ENCODE measurements around the gene CTNND1. TPM values are rescaled to one million over a fixed set of nuclear protein-coding genes. Genes with fewer than 3 reads are reported as not detected.
A peak's percentile ranks its signal among the peaks of the same experiment; 100 is the strongest.

CTNND1 gene
- total RNA-seq, 6 donors from 2014 or later: 136 to 232 (median 214) TPM

- Histone ChIP-seq H3K27me3 (no peaks in the 10 kb centered on the region), H3K36me3 (peaks cover 12 to 70% (median 65%) of the 10 kb centered on the region in 4 donors), H3K4me1 (peaks cover 30 to 54% (median 43%) of the 10 kb centered on the region in 4 donors), H3K9me3 (no peaks in the 10 kb centered on the region), H3K27ac (peak overlapping the region; percentile 42 to 67 (median 60)), H3K4me3 (no peak overlapping the region)
- peak in 1 of 4 donors; percentile 9 for TF ChIP-seq POLR2A (IDR thresholded peaks at IDR 0.05)
- peak in 1 of 2 donors; percentile 29 for TF ChIP-seq POLR2AphosphoS5 (IDR thresholded peaks at IDR 0.05)
- TF ChIP-seq EP300 (IDR thresholded peaks at IDR 0.05): peak in 1 of 4 donors; percentile 17
- TF ChIP-seq, protein P1, sequence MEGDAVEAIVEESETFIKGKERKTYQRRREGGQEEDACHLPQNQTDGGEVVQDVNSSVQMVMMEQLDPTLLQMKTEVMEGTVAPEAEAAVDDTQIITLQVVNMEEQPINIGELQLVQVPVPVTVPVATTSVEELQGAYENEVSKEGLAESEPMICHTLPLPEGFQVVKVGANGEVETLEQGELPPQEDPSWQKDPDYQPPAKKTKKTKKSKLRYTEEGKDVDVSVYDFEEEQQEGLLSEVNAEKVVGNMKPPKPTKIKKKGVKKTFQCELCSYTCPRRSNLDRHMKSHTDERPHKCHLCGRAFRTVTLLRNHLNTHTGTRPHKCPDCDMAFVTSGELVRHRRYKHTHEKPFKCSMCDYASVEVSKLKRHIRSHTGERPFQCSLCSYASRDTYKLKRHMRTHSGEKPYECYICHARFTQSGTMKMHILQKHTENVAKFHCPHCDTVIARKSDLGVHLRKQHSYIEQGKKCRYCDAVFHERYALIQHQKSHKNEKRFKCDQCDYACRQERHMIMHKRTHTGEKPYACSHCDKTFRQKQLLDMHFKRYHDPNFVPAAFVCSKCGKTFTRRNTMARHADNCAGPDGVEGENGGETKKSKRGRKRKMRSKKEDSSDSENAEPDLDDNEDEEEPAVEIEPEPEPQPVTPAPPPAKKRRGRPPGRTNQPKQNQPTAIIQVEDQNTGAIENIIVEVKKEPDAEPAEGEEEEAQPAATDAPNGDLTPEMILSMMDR (IDR thresholded peaks at IDR 0.05): peak; percentile 76 to 95 (median 92)
- DNase-seq (no peak), ATAC-seq (ENCODE audit: low FRiP score in 2 of 2) (peak; percentile 86 to 92)
- 47 to 56% methylated on average over 4 of the region's 4 CpGs for WGBS, 2 donors
These were observed 39.0 kb downstream of the CTNND1 start for GRCh38 chr11:57800444-57801182.

GRCh38 chr11:57801183-57801485 lies 39.5 kb downstream of the CTNND1 start:
- ATAC-seq (ENCODE audit: low FRiP score in 2 of 2): no peak
- no peaks in the 10 kb centered on the region for H3K9me3 ChIP-seq
- DNase-seq: no peak
- TF ChIP-seq EP300 (IDR thresholded peaks at IDR 0.05): no peak
- TF ChIP-seq, protein P1 (IDR thresholded peaks at IDR 0.05): no peak
- TF ChIP-seq POLR2AphosphoS5 (IDR thresholded peaks at IDR 0.05): no peak
- TF ChIP-seq POLR2A (IDR thresholded peaks at IDR 0.05): no peak
- H3K36me3 ChIP-seq: peaks cover 16 to 70% (median 64%) of the 10 kb centered on the region in 4 donors
- H3K27me3 ChIP-seq: no peaks in the 10 kb centered on the region
- H3K27ac ChIP-seq: peak overlapping the region in 3 of 4 donors; percentile 5 to 62 (median 58)
- peaks cover 30 to 54% (median 43%) of the 10 kb centered on the region in 4 donors for H3K4me1 ChIP-seq
- no peak overlapping the region for H3K4me3 ChIP-seq

- TF ChIP-seq POLR2A (IDR thresholded peaks at IDR 0.05) (no peak), POLR2AphosphoS5 (IDR thresholded peaks at IDR 0.05) (no peak), EP300 (IDR thresholded peaks at IDR 0.05) (no peak)
- TF ChIP-seq, protein P1 (IDR thresholded peaks at IDR 0.05): no peak
- no peak for ATAC-seq (ENCODE audit: low FRiP score in 2 of 2)
- Histone ChIP-seq H3K4me1 (peaks cover 30 to 54% (median 43%) of the 10 kb centered on the region in 4 donors), H3K4me3 (no peak overlapping the region), H3K27ac (peak overlapping the region in 2 of 4 donors; percentile 27 to 40), H3K27me3 (no peaks in the 10 kb centered on the region), H3K36me3 (peaks cover 21 to 70% (median 64%) of the 10 kb centered on the region in 4 donors), H3K9me3 (no peaks in the 10 kb centered on the region)
- 68 to 75% methylated on average over 3 of the region's 3 CpGs for WGBS, 2 donors
- no peak for DNase-seq
These were observed 40.8 kb downstream of the CTNND1 start for GRCh38 chr11:57802411-57802810.

GRCh38 chr11:57804466-57804865 lies 42.9 kb downstream of the CTNND1 start:
- Histone ChIP-seq H3K4me3 (no peak overlapping the region), H3K4me1 (peaks cover 17 to 36% (median 27%) of the 10 kb centered on the region in 4 donors), H3K27ac (no peak overlapping the region), H3K9me3 (no peaks in the 10 kb centered on the region), H3K36me3 (peaks cover 32 to 80% (median 73%) of the 10 kb centered on the region in 4 donors), H3K27me3 (no peaks in the 10 kb centered on the region)
- no peak for ATAC-seq (ENCODE audit: low FRiP score in 2 of 2)
- TF ChIP-seq EP300 (IDR thresholded peaks at IDR 0.05): no peak
- TF ChIP-seq, protein P1 (IDR thresholded peaks at IDR 0.05): no peak
- no peak for TF ChIP-seq POLR2AphosphoS5 (IDR thresholded peaks at IDR 0.05)
- no peak for TF ChIP-seq POLR2A (IDR thresholded peaks at IDR 0.05)
- WGBS, 2 donors: 88 to 93% methylated on average over 3 of the region's 3 CpGs
- no peak for DNase-seq
